Measurements from ENCODE around the gene SSC5D. TPM values are rescaled to one million over a fixed set of nuclear protein-coding genes. Genes with fewer than 3 reads are reported as not detected.
"Not testable (repeated sequence)": the region's sequence is repeated elsewhere in the genome, so short reads cannot be mapped to it uniquely, and the experiment has no call there.

SSC5D gene
- total RNA-seq, 4 donors from 2014 or later: 2.8 to 10.3 (median 5.0) TPM

DNA sequence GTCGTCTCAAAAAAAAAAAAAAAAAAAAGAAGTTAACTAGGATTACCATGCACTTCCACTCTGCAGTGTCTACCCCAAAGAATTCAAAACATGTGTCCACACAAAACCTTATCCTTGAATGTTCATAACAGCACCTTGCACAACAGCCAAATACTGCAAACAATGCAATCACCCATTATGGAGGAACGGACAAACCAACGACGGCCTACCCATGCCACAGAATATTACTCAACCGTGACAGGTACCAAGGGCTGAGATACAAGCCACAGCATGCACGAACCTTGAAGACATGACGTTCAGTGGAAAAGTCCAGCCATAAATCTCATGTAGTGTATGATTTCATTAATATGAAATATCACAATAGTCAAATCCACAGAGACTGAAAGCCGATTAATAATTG, 42.2 kb upstream of the SSC5D start:
- no peak overlapping the region for H3K27ac ChIP-seq
- TF ChIP-seq, protein P1, sequence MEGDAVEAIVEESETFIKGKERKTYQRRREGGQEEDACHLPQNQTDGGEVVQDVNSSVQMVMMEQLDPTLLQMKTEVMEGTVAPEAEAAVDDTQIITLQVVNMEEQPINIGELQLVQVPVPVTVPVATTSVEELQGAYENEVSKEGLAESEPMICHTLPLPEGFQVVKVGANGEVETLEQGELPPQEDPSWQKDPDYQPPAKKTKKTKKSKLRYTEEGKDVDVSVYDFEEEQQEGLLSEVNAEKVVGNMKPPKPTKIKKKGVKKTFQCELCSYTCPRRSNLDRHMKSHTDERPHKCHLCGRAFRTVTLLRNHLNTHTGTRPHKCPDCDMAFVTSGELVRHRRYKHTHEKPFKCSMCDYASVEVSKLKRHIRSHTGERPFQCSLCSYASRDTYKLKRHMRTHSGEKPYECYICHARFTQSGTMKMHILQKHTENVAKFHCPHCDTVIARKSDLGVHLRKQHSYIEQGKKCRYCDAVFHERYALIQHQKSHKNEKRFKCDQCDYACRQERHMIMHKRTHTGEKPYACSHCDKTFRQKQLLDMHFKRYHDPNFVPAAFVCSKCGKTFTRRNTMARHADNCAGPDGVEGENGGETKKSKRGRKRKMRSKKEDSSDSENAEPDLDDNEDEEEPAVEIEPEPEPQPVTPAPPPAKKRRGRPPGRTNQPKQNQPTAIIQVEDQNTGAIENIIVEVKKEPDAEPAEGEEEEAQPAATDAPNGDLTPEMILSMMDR (IDR thresholded peaks at IDR 0.05): no peak
- no peak for TF ChIP-seq POLR2A (IDR thresholded peaks at IDR 0.05)
- peaks cover 0 to 19% (median 7%) of the 10 kb centered on the region in 4 donors for H3K4me1 ChIP-seq
- H3K36me3 ChIP-seq: no peaks in the 10 kb centered on the region
- H3K9me3 ChIP-seq: no peaks in the 10 kb centered on the region
- peaks cover 0 to 46% of the 10 kb centered on the region in 2 donors for H3K27me3 ChIP-seq
- DNase-seq: no peak
- H3K4me3 ChIP-seq: no peak overlapping the region

DNA sequence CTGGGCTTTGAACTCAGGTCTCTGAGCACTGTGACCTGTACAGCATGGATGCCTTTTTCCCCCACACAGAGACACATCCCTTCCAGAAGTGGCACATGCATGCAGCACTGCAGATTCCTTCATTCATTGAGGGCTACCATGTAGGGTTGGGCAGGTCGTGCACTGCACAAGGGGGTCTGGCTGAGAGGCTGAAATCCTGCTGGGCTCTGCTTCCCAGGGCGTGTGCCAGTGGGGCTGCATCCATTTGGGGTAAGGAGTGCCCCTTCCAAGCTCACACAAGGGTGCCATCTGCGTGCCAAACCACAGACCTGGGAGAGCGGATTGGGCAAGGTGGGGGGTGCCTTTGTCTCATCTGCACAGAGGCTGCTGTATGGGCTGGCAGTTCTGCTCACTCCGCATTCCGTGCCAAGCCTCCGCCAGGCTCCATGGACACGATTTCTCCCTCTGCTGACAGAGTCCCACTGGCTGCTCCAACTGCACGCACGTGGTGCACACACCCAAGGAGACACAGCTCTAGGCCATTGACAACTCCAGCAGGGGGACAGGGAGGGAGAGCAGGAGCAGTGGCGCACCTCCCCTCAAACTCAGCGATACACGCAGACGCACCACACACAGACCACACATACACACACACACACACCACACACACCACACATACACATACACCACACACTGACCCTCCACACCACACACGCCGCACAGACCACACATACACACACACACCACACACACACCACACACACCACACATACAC, 40.6 kb upstream of the SSC5D start:
- TF ChIP-seq, protein P1 (IDR thresholded peaks at IDR 0.05): no peak
- TF ChIP-seq POLR2A (IDR thresholded peaks at IDR 0.05): no peak
- Histone ChIP-seq H3K4me1 (peaks cover 0 to 21% (median 8%) of the 10 kb centered on the region in 4 donors), H3K9me3 (no peaks in the 10 kb centered on the region), H3K36me3 (no peaks in the 10 kb centered on the region), H3K27ac (no peak overlapping the region), H3K27me3 (peaks cover 0 to 48% of the 10 kb centered on the region in 2 donors), H3K4me3 (no peak overlapping the region)
- no peak for DNase-seq

DNA sequence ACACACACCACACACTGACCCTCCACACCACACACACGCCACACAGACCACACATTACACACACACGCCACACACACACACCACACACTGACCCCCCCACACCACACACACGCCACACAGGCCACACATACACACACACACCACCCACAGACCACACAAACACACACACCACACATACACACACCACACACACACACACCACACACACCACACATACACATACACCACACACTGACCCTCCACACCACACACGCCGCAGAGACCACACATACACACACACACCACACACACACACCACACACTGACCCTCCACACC, 40.1 kb upstream of the SSC5D start:
- Histone ChIP-seq H3K27me3 (peaks cover 0 to 45% of the 10 kb centered on the region in 2 donors), H3K4me1 (peaks cover 0 to 22% (median 9%) of the 10 kb centered on the region in 4 donors)
- not testable (repeated sequence) for H3K27ac ChIP-seq, H3K36me3 ChIP-seq, DNase-seq, H3K4me3 ChIP-seq, H3K9me3 ChIP-seq

DNA sequence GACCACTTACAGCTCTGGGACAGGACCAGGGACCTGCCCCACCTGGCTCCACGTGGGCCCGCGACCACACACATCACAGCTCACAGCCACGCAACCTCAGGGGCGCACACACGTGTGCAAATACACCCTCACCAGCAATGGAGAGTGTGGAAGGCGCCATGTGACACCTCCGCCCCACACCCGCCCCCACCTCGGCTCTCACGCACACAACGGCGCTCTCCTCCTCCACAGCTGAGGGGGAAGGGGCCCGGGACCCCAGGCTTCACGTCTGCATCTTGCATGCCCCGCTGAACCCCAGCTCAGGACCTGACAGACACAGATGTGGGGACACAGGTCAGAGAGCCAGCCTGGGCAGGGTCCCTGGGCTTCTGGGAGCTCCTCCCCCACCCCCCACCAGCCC, 38.8 kb upstream of the SSC5D start:
- Histone ChIP-seq H3K4me1 (peaks cover 0 to 24% (median 9%) of the 10 kb centered on the region in 4 donors), H3K36me3 (no peaks in the 10 kb centered on the region), H3K4me3 (no peak overlapping the region), H3K27me3 (peaks cover 0 to 31% of the 10 kb centered on the region in 2 donors), H3K27ac (no peak overlapping the region), H3K9me3 (no peaks in the 10 kb centered on the region)
- DNase-seq: no peak
- TF ChIP-seq, protein P1 (IDR thresholded peaks at IDR 0.05): no peak
- TF ChIP-seq POLR2A (IDR thresholded peaks at IDR 0.05): no peak

DNA sequence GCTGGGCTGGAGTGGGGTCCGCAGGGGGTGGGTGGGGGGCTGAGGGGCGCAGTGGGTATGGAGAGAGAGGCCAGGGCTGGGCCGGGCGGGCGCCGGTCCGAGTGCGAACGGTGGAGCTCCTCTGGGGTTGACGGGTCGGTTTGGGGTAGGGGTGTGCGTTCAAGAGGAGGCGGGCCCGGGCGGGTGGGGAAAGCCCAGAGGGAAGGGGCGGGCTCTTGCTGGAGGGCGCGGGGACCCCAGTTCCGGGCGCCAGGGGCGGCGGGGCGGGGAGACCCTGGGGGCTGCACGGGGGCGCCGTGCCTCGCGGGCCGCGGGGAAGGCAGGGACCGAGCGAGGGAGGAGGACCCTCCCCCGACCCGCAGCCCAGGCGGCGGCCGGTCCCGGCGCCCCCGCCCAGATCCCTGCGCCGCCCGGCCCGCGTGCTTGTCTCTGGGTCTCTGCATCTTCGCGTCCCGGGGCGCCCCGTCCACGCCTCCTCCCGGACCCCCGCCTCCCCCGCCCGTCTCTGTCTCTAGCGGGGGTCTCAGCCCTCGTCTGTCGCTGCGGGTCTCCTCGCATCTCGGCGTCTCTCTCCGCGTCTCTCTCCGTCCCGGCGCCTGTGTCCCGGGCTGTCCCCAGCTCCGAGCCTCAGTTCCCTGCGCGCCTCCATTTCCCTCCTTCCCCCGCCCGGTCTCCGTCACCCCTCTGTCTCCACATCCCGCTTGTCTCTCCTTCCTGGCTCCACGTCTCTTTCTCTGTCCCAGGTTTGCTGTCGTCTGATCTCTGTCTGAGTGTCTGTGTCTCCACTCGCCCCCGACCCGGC, 36.9 kb upstream of the SSC5D start:
- H3K4me3 ChIP-seq: peak overlapping the region in 2 of 4 donors; percentile 2 to 41
- DNase-seq: no peak
- TF ChIP-seq, protein P1 (IDR thresholded peaks at IDR 0.05): no peak
- TF ChIP-seq POLR2A (IDR thresholded peaks at IDR 0.05): no peak
- peaks cover 0 to 14% (median 0%) of the 10 kb centered on the region in 3 donors for H3K36me3 ChIP-seq
- no peaks in the 10 kb centered on the region for H3K9me3 ChIP-seq
- H3K4me1 ChIP-seq: peaks cover 0 to 24% (median 9%) of the 10 kb centered on the region in 4 donors
- no peak overlapping the region for H3K27ac ChIP-seq
- peaks cover 0 to 26% of the 10 kb centered on the region in 2 donors for H3K27me3 ChIP-seq

Data from Peyer's patch (tissue), 4 donors.